PFSK-1 (cell line): ENCODE data around the gene IFNGR2.

Source experiments
- FOXP2 ChIP-seq: optimal IDR thresholded peaks from 2 replicates; pipeline ENCODE3; 2011; ENCODE audit warnings: borderline replicate concordance, control low read depth, inconsistent platforms; ENCODE audit not compliant: insufficient read depth; ENCODE audit errors: extremely low read length, extremely low read depth
- POLR2AphosphoS5 ChIP-seq: IDR thresholded peaks from 2 replicates; pipeline ENCODE4 v1.6.1; 2012; ENCODE audit warnings: low read depth, mild to moderate bottlenecking, control low read depth, low read length, moderate library complexity
- SIN3A ChIP-seq: IDR thresholded peaks from 2 replicates; pipeline ENCODE4 v1.6.1; 2012; ENCODE audit warnings: mild to moderate bottlenecking, low read length, moderate library complexity, borderline replicate concordance; ENCODE audit not compliant: insufficient read depth
- TAF1 ChIP-seq: IDR thresholded peaks from 2 replicates; pipeline ENCODE4 v1.6.1; 2012; ENCODE audit warnings: low read length, control low read depth, borderline replicate concordance; ENCODE audit not compliant: insufficient read depth
- TF ChIP-seq, protein P1 (sequence below), 2 experiments: IDR thresholded peaks; 2 replicates each; pipeline versions ENCODE4 v1.6.1 to v1.8.0; 2011 to 2012; ENCODE audit warnings: low read depth in 2 of 2, low read length in 2 of 2, control low read depth in 1 of 2, inconsistent platforms in 1 of 2, mild to moderate bottlenecking in 1 of 2, moderate library complexity in 1 of 2; ENCODE audit not compliant: insufficient read depth in 1 of 2

DNA sequence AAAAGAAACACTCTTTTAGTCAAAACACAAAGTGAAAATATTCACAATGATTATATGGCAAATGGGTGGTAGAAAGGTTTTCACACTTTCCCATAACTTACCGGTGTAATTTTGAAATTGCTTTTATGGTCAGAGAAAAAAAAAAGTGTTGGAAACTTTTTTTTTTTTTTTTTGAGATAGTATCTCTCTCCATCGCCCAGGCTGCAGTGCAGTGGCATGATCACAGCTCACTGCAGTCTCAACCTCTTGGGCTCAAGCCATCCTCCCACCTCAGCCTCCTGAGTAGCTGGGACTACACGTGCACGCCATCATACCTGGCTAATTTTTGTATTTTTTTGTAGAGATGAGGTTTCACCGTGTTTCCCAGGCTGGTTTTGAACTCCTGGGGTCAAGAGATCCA is 3.3 kb downstream of the IFNGR2 start:
- no peak for TF ChIP-seq POLR2AphosphoS5
- TF ChIP-seq SIN3A: no peak
- no peak for TF ChIP-seq TAF1
- TF ChIP-seq, protein P1, sequence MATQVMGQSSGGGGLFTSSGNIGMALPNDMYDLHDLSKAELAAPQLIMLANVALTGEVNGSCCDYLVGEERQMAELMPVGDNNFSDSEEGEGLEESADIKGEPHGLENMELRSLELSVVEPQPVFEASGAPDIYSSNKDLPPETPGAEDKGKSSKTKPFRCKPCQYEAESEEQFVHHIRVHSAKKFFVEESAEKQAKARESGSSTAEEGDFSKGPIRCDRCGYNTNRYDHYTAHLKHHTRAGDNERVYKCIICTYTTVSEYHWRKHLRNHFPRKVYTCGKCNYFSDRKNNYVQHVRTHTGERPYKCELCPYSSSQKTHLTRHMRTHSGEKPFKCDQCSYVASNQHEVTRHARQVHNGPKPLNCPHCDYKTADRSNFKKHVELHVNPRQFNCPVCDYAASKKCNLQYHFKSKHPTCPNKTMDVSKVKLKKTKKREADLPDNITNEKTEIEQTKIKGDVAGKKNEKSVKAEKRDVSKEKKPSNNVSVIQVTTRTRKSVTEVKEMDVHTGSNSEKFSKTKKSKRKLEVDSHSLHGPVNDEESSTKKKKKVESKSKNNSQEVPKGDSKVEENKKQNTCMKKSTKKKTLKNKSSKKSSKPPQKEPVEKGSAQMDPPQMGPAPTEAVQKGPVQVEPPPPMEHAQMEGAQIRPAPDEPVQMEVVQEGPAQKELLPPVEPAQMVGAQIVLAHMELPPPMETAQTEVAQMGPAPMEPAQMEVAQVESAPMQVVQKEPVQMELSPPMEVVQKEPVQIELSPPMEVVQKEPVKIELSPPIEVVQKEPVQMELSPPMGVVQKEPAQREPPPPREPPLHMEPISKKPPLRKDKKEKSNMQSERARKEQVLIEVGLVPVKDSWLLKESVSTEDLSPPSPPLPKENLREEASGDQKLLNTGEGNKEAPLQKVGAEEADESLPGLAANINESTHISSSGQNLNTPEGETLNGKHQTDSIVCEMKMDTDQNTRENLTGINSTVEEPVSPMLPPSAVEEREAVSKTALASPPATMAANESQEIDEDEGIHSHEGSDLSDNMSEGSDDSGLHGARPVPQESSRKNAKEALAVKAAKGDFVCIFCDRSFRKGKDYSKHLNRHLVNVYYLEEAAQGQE (IDR thresholded peaks at IDR 0.05; ENCODE audit: insufficient read depth in 1 of 2, low read depth in 2 of 2, low read length in 2 of 2): no peak
- no peak for TF ChIP-seq FOXP2
